HepG2 (cell line): ENCODE measurements around the gene RAD23A. TPM values are rescaled to one million over a fixed set of nuclear protein-coding genes. Genes with fewer than 3 reads are reported as not detected.

Experiments
- ARNT ChIP-seq: fragments of 450-650 bp; IDR thresholded peaks from 2 replicates; pipeline ENCODE4 v1.6.1; 2017
- CHD2 ChIP-seq: IDR thresholded peaks from 2 replicates; pipeline ENCODE4 v1.6.1; 2011; ENCODE audit warnings: low read depth, low read length, improper control_type of control experiment
- DMTF1 ChIP-seq: sonication (generic); formaldehyde crosslinking; IDR thresholded peaks from 2 replicates; pipeline ENCODE4 v1.4.0; 2020; ENCODE audit warnings: mild to moderate bottlenecking, missing genetic modification reagents
- FUBP1 ChIP-seq: sonication (generic); formaldehyde crosslinking; IDR thresholded peaks from 2 replicates; pipeline ENCODE4 v1.5.1; 2020; ENCODE audit warnings: missing genetic modification reagents, mild to moderate bottlenecking, borderline replicate concordance
- GATA4 ChIP-seq: sonication (generic); IDR thresholded peaks from 2 replicates; pipeline ENCODE4 v1.6.1; 2016; ENCODE audit warnings: antibody characterized with exemption, low read depth, borderline replicate concordance
- HIC2 ChIP-seq: sonication (generic); formaldehyde crosslinking; IDR thresholded peaks from 2 replicates; pipeline ENCODE4 v1.9.0; 2022; ENCODE audit warnings: low read depth, missing genetic modification reagents
- HNRNPK ChIP-seq: fragments of 200-400 bp; formaldehyde crosslinking; IDR thresholded peaks from 2 replicates; pipeline ENCODE4 v1.6.1; 2018; ENCODE audit warnings: low read length, low read depth, moderate library complexity, mild to moderate bottlenecking; ENCODE audit not compliant: poor library complexity, severe bottlenecking
- JUN ChIP-seq: sonication (generic); formaldehyde crosslinking; IDR thresholded peaks from 2 replicates; pipeline ENCODE4 v1.4.0; 2020; ENCODE audit warnings: mild to moderate bottlenecking, missing genetic modification reagents
- KDM3A ChIP-seq: IDR thresholded peaks from 2 replicates; pipeline ENCODE4 v1.6.1; 2018; ENCODE audit warnings: low read depth, missing compliant biosample characterization
- KDM5B ChIP-seq: sonication (generic); formaldehyde crosslinking; IDR thresholded peaks from 2 replicates; pipeline ENCODE4 v1.4.0; 2020; ENCODE audit warnings: missing genetic modification reagents, mild to moderate bottlenecking, borderline replicate concordance
- NFIC ChIP-seq: IDR thresholded peaks from 2 replicates; pipeline ENCODE4 v1.6.1; 2012; ENCODE audit warnings: mild to moderate bottlenecking, low read length, inconsistent platforms
- NR2F6 ChIP-seq, 2 experiments: IDR thresholded peaks; 2 replicates each; pipeline ENCODE4 v1.6.1; 2016; ENCODE audit warnings: antibody characterized with exemption in 1 of 2, mild to moderate bottlenecking in 1 of 2
- REXO4 ChIP-seq: sonication (generic); formaldehyde crosslinking; IDR thresholded peaks from 2 replicates; pipeline ENCODE4 v1.8.0; 2022; ENCODE audit warnings: missing genetic modification reagents, mild to moderate bottlenecking, borderline replicate concordance
- RFX3 ChIP-seq: IDR thresholded peaks from 2 replicates; pipeline ENCODE4 v1.6.1; 2016; ENCODE audit warnings: missing biosample characterization, missing genetic modification reagents
- SNAI1 ChIP-seq: sonication (generic); formaldehyde crosslinking; IDR thresholded peaks from 2 replicates; pipeline ENCODE4 v1.5.0; 2020; ENCODE audit warnings: mild to moderate bottlenecking, missing genetic modification reagents, borderline replicate concordance
- ZFP36 ChIP-seq: fragments of 150-350 bp; IDR thresholded peaks from 2 replicates; pipeline ENCODE4 v1.6.1; 2018; ENCODE audit warnings: borderline replicate concordance, low read length, low read depth; ENCODE audit not compliant: partially characterized antibody
- ZNF292 ChIP-seq: sonication (generic); formaldehyde crosslinking; IDR thresholded peaks from 2 replicates; pipeline ENCODE4 v1.8.1; 2022; ENCODE audit warnings: mild to moderate bottlenecking, low read depth, missing genetic modification reagents, borderline replicate concordance
- ZNF841 ChIP-seq: sonication (generic); formaldehyde crosslinking; IDR thresholded peaks from 2 replicates; pipeline ENCODE4 v1.8.1; 2023; ENCODE audit warnings: missing genetic modification reagents, borderline replicate concordance
- ZNF883 ChIP-seq: sonication (generic); formaldehyde crosslinking; IDR thresholded peaks from 2 replicates; pipeline ENCODE4 v1.5.1; 2020; ENCODE audit warnings: mild to moderate bottlenecking, missing genetic modification reagents; ENCODE audit errors: not compliant biosample characterization
- ZSCAN22 ChIP-seq: sonication (generic); formaldehyde crosslinking; IDR thresholded peaks from 2 replicates; pipeline ENCODE4 v1.4.0; 2020; ENCODE audit warnings: mild to moderate bottlenecking, missing genetic modification reagents
- polyA plus RNA-seq, 8 experiments: library from polyadenylated mRNA; depleted of rRNA in 3 of 8; stranded (reverse) in 7 of 8; unstranded in 1 of 8; fragments of >200 nt; fragmentation: Illumina TruSeq in 4 of 8; extraction: Trizol in 4 of 8; gene quantifications; 2 replicates each; pipeline versions ENCODE4 v1.2.1 to v1.2.3, GENCODE V29; 2011 to 2016; ENCODE audit warnings: low read depth in 4 of 8, missing spikeins in 1 of 8, mixed read lengths in 1 of 8; ENCODE audit not compliant: insufficient read depth in 1 of 8
- total RNA-seq, 5 experiments: library from RNA; depleted of rRNA; stranded (reverse); fragments of >200 nt; fragmentation: Illumina TruSeq; extraction: Trizol; gene quantifications; 2 replicates each; pipeline ENCODE4 v1.2.3, GENCODE V29; 2016; ENCODE audit warnings: low read depth in 1 of 5
- TF ChIP-seq, protein P1 (sequence below): sonication (generic); formaldehyde crosslinking; IDR thresholded peaks from 2 replicates; pipeline ENCODE4 v1.8.0; 2022; ENCODE audit warnings: mild to moderate bottlenecking, missing genetic modification reagents, borderline replicate concordance

Gene RAD23A
- total and polyA plus RNA-seq, 2 of the 13 experiments (the other 11 are each of a cell fraction or from before 2014, with no cell fraction given): 42.5 to 54.2 TPM

DNA sequence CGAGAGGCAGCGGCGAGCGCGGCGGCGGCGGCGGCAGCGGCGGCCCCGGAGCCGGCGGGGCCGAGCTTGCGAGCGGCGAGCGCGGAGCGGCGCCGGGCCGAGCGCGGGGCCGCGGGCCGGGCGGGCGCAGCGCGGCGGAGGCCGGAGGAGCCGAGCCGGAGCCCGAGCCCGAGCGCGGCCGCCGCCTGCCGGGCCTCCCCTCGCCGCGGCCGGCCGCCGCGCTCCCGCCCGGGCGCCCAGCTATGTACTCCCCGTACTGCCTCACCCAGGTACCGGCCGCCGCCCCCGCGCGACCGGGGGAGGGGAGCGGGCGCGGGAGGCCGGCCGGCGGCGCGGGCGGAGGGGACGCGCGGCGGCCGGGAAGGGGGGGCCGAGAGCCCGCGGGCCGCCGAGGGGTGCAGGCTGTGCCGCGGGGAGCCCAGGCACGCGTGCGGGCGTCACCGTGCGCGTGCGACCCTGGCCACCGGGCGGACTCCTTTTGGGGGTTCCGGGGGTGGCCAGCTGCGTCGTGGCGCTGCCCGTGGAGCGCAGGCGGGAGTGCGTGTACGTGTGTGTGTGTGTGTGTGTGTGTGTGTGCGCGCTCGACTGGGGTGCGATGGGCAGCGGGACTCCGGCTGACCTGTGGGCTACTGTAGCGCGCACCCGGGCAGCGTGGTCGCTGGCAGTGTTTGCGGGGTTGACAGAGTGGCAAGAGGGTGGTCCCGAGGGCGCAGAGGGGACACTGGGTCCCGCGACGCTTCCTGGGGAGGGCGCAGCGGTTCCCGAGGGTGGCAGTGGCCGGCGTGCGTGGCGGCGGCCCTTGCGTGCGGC, 50.1 kb downstream of the RAD23A start (continued):
- TF ChIP-seq, protein P1, sequence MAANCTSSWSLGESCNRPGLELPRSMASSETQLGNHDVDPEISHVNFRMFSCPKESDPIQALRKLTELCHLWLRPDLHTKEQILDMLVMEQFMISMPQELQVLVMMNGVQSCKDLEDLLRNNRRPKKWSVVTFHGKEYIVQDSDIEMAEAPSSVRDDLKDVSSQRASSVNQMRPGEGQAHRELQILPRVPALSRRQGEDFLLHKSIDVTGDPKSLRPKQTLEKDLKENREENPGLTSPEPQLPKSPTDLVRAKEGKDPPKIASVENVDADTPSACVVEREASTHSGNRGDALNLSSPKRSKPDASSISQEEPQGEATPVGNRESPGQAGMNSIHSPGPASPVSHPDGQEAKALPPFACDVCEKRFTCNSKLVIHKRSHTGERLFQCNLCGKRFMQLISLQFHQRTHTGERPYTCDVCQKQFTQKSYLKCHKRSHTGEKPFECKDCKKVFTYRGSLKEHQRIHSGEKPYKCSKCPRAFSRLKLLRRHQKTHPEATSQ (CRISPR knock-in tag): no peak
- TF ChIP-seq GATA4 (no peak), HIC2 (CRISPR knock-in tag) (peak; percentile 23; the same call in 1 of the 2 replicates), NR2F6 (IDR thresholded peaks at IDR 0.05) (no peak), NR2F6 (CRISPR knock-in tag; IDR thresholded peaks at IDR 0.05) (no peak), FUBP1 (CRISPR knock-in tag) (no peak), ZNF841 (CRISPR knock-in tag) (no peak), HNRNPK (no peak), DMTF1 (CRISPR knock-in tag) (no peak), NFIC (no peak), KDM5B (CRISPR knock-in tag) (peak; percentile 22; the same call in 1 of the 2 replicates), KDM3A (CRISPR knock-in tag) (no peak), ARNT (no peak), CHD2 (no peak), ZSCAN22 (no peak), ZNF292 (CRISPR knock-in tag) (no peak), ZNF883 (peak; percentile 12), RFX3 (CRISPR knock-in tag) (no peak), SNAI1 (CRISPR knock-in tag) (no peak), REXO4 (CRISPR knock-in tag) (no peak), ZFP36 (no peak), JUN (no peak)
